Natural killer cell (primary cell): ENCODE measurements around the gene NUCB1. TPM values are rescaled to one million over a fixed set of nuclear protein-coding genes. Genes with fewer than 3 reads are reported as not detected.

ENCODE experiments used
- ATAC-seq, 3 donors: fragments of 150-1000 bp in 2 of 3; fragments of 200-7000 bp in 1 of 3; cut with Tn5 transposase; 1 replicate in 1 of 3; 2 replicates in 2 of 3; pipeline ENCODE4 v1.10.0; 2021; ENCODE audit warnings: mild to moderate bottlenecking in 2 of 3, moderate library complexity in 2 of 3
- DNase-seq, 2 donors: peaks; one replicate each; pipeline versions ENCODE4 v3.0.0 to v3.0.0-alpha.2; 2013 to 2021; ENCODE audit warnings: mixed read lengths in 1 of 2
- H3K27ac ChIP-seq: one replicate; pipeline ENCODE4 v1.5.1; 2013; ENCODE audit warnings: mild to moderate bottlenecking, low read length
- H3K27me3 ChIP-seq: one replicate; pipeline ENCODE4 v1.6.1; 2013; ENCODE audit warnings: low read length; ENCODE audit not compliant: control insufficient read depth, insufficient read depth
- H3K36me3 ChIP-seq: one replicate; pipeline ENCODE4 v1.6.1; 2013; ENCODE audit warnings: low read length; ENCODE audit not compliant: control insufficient read depth, insufficient read depth
- H3K4me1 ChIP-seq: one replicate; pipeline ENCODE4 v1.6.1; 2013; ENCODE audit warnings: low read length; ENCODE audit not compliant: control insufficient read depth, insufficient read depth
- H3K4me3 ChIP-seq: one replicate; pipeline ENCODE4 v1.5.1; 2013; ENCODE audit warnings: low read length
- H3K9me3 ChIP-seq: one replicate; pipeline ENCODE4 v1.6.1; 2013; ENCODE audit warnings: low read length; ENCODE audit not compliant: control insufficient read depth, insufficient read depth
- H3K27ac Mint-ChIP-seq, 2 donors: one replicate each; pipeline ENCODE4 v1.8.0; 2022; ENCODE audit warnings: mild to moderate bottlenecking in 2 of 2, mixed read lengths in 2 of 2, moderate library complexity in 1 of 2
- H3K27me3 Mint-ChIP-seq, 2 donors: one replicate each; pipeline ENCODE4 v1.8.0; 2022; ENCODE audit warnings: low read depth in 2 of 2, mixed read lengths in 2 of 2
- H3K36me3 Mint-ChIP-seq: one replicate; pipeline ENCODE4 v1.8.0; 2022; ENCODE audit warnings: mixed read lengths
- H3K4me1 Mint-ChIP-seq, 2 donors: one replicate each; pipeline ENCODE4 v1.8.0; 2022; ENCODE audit warnings: mixed read lengths in 2 of 2
- H3K4me3 Mint-ChIP-seq: one replicate; pipeline ENCODE4 v1.8.0; 2022; ENCODE audit warnings: mild to moderate bottlenecking, moderate library complexity, mixed read lengths
- H3K9me3 Mint-ChIP-seq, 2 donors: one replicate each; pipeline ENCODE4 v1.8.0; 2022; ENCODE audit warnings: mixed read lengths in 2 of 2
- CTCF ChIP-seq: fragments of 200-600 bp; IDR thresholded peaks from one replicate; pipeline ENCODE4 v1.8.0; 2022; ENCODE audit warnings: antibody characterized with exemption
- WGBS: methylation state at CpG from one replicate; pipeline ENCODE4 v1.1.7; 2013; ENCODE audit warnings: missing lambda C conversion rate; ENCODE audit not compliant: insufficient coverage; 5-methylcytosine and 5-hydroxymethylcytosine counted together
- intact Hi-C: fragments of 100-400 bp; cut with micrococcal nuclease; formaldehyde crosslinking; loops from one replicate; pipeline ENCODE4 v1.14.2; 2022
- total RNA-seq, 4 donors: library from RNA; stranded (reverse); fragments of 120-200 nt in 1 of 4; gene quantifications; one replicate each; pipeline versions ENCODE4 v1.2.3 to v1.2.4, GENCODE V29; 2013 to 2022

The NUCB1 gene
- total RNA-seq, 3 donors from 2014 or later (not counting 1 experiment from before 2014, with no cell fraction given): 163 to 192 (median 171) TPM

GRCh38 chr19:48943081-48943480, 43.0 kb downstream of the NUCB1 start:
- no peak for TF ChIP-seq CTCF
- intact Hi-C loops: no loop called here
- Histone ChIP-seq H3K4me3 (no peak overlapping the region), H3K4me1 (no peaks in the 10 kb centered on the region), H3K27ac (no peak overlapping the region), H3K27me3 (no peaks in the 10 kb centered on the region), H3K36me3 (no peaks in the 10 kb centered on the region), H3K9me3 (no peaks in the 10 kb centered on the region)
- no peak for ATAC-seq
- no peak overlapping the region for H3K27ac Mint-ChIP-seq
- H3K27me3 Mint-ChIP-seq: no peaks in the 10 kb centered on the region
- H3K4me3 Mint-ChIP-seq: no peak overlapping the region
- no peaks in the 10 kb centered on the region for H3K9me3 Mint-ChIP-seq
- WGBS: 89% methylated on average over 6 of the region's 6 CpGs
- H3K4me1 Mint-ChIP-seq: no peaks in the 10 kb centered on the region
- DNase-seq: no peak
- H3K36me3 Mint-ChIP-seq: no peaks in the 10 kb centered on the region

GRCh38 chr19:48945415-48945814, 45.3 kb downstream of the NUCB1 start:
- 94% methylated on average over 5 of the region's 5 CpGs for WGBS
- ATAC-seq: no peak

GRCh38 chr19:48945817-48946216, 45.7 kb downstream of the NUCB1 start:
- H3K9me3 Mint-ChIP-seq: no peaks in the 10 kb centered on the region
- Histone ChIP-seq H3K36me3 (no peaks in the 10 kb centered on the region), H3K27me3 (no peaks in the 10 kb centered on the region), H3K4me3 (no peak overlapping the region), H3K9me3 (no peaks in the 10 kb centered on the region), H3K4me1 (no peaks in the 10 kb centered on the region), H3K27ac (no peak overlapping the region)
- H3K36me3 Mint-ChIP-seq: no peaks in the 10 kb centered on the region
- ATAC-seq (no peak), DNase-seq (no peak)
- H3K4me3 Mint-ChIP-seq: no peak overlapping the region
- 87% methylated on average over 2 of the region's 2 CpGs for WGBS
- H3K27me3 Mint-ChIP-seq: no peaks in the 10 kb centered on the region
- TF ChIP-seq CTCF: no peak
- no peaks in the 10 kb centered on the region for H3K4me1 Mint-ChIP-seq
- intact Hi-C loops: no loop called here
- no peak overlapping the region for H3K27ac Mint-ChIP-seq

More at GRCh38 chr19:48945415-48945814, 45.3 kb downstream of the NUCB1 start:
- Mint-ChIP-seq H3K4me1 (no peaks in the 10 kb centered on the region), H3K9me3 (no peaks in the 10 kb centered on the region), H3K27ac (no peak overlapping the region), H3K36me3 (no peaks in the 10 kb centered on the region), H3K27me3 (no peaks in the 10 kb centered on the region), H3K4me3 (no peak overlapping the region)
- no peaks in the 10 kb centered on the region for H3K36me3 ChIP-seq
- no peak for TF ChIP-seq CTCF
- intact Hi-C loops: no loop called here
- no peaks in the 10 kb centered on the region for H3K4me1 ChIP-seq
- no peak overlapping the region for H3K27ac ChIP-seq
- H3K27me3 ChIP-seq: no peaks in the 10 kb centered on the region
- DNase-seq: no peak
- no peak overlapping the region for H3K4me3 ChIP-seq
- H3K9me3 ChIP-seq: no peaks in the 10 kb centered on the region

- Mint-ChIP-seq H3K36me3 (no peaks in the 10 kb centered on the region), H3K27me3 (no peaks in the 10 kb centered on the region), H3K4me3 (no peak overlapping the region), H3K4me1 (no peaks in the 10 kb centered on the region), H3K9me3 (no peaks in the 10 kb centered on the region), H3K27ac (no peak overlapping the region)
- Histone ChIP-seq H3K36me3 (no peaks in the 10 kb centered on the region), H3K4me1 (no peaks in the 10 kb centered on the region), H3K27ac (no peak overlapping the region), H3K9me3 (no peaks in the 10 kb centered on the region), H3K4me3 (no peak overlapping the region), H3K27me3 (no peaks in the 10 kb centered on the region)
- DNase-seq (no peak), ATAC-seq (no peak)
- intact Hi-C loops: no loop called here
- WGBS: 80% methylated on average over 9 of the region's 9 CpGs
- no peak for TF ChIP-seq CTCF
Observed at GRCh38 chr19:48946463-48947257, 46.5 kb downstream of the NUCB1 start.
